Stimulated activated CD8-positive, alpha-beta memory T cell treated with anti-CD3 and anti-CD28 coated beads, Interleukin-7, amount 100 ng/mL, for 1 hour (primary cell): ENCODE measurements around the gene SNX9.
"Not testable (repeated sequence)": the region's sequence is repeated elsewhere in the genome, so short reads cannot be mapped to it uniquely, and the experiment has no call there.

Experiments used
- DNase-seq, 2 donors: peaks; one replicate each; pipeline ENCODE4 v3.0.0-alpha.2; 2020; ENCODE audit warnings: low read depth in 2 of 2

Gene SNX9

DNA sequence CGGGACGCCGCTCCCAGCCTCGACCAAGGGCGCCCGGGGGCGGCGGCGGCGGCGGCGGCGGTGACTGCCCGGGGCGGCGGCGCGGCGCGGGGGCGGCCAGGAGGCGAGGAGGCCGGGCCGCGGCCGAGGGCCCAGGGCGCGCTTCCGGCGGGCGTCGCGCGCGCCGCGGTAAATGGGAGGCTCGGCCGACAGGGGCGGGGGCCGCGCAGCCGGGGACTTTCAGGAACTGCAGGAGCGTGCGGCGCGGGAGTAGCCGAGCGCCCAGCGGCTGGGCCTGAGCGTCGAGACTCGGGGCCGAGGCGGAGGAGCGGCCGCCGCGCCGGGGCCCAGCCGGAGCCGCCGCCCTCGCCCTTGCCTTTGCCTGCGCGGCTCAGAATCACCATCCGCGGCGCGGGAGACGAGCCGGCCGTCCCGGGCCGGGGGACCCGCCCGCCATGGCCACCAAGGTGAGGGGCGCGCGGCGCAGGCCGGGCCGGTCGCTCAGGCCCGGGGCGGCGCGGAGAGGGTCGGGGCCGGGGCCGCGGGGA is at the start of gene SNX9:
TSS of gene SNX9 (plus strand) at position 246 of the 527 bp plus-strand sequence. CDS start at position 435, 189 bp downstream.
- peak; percentile 26 to 32 for DNase-seq

DNA sequence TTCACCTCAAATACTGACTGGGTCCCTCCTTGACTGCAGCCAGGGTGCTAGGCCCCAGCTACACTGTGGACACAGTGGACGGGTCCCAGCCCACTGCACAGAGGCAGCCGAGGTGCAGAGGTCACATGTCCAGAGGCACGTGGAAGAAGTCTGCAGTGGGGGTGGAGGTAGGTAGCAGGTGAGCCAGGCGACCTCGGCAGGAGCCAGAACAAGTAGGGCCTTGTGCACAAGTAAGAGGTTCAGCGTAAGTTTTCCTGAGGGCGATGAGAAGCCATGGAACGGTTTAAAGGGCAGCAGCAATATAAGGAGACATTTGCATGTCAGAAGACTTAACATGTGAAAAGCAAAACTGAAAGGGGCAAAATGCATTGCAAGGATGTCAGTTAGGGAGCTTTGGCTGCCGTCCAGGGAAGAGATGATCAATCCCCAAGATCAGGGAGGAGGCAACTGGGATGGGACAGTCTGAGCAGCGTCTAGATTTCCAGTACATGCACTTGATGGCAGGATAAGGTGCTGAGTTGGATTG is 49.7 kb upstream of the SNX9 start:
- DNase-seq = no peak

DNA sequence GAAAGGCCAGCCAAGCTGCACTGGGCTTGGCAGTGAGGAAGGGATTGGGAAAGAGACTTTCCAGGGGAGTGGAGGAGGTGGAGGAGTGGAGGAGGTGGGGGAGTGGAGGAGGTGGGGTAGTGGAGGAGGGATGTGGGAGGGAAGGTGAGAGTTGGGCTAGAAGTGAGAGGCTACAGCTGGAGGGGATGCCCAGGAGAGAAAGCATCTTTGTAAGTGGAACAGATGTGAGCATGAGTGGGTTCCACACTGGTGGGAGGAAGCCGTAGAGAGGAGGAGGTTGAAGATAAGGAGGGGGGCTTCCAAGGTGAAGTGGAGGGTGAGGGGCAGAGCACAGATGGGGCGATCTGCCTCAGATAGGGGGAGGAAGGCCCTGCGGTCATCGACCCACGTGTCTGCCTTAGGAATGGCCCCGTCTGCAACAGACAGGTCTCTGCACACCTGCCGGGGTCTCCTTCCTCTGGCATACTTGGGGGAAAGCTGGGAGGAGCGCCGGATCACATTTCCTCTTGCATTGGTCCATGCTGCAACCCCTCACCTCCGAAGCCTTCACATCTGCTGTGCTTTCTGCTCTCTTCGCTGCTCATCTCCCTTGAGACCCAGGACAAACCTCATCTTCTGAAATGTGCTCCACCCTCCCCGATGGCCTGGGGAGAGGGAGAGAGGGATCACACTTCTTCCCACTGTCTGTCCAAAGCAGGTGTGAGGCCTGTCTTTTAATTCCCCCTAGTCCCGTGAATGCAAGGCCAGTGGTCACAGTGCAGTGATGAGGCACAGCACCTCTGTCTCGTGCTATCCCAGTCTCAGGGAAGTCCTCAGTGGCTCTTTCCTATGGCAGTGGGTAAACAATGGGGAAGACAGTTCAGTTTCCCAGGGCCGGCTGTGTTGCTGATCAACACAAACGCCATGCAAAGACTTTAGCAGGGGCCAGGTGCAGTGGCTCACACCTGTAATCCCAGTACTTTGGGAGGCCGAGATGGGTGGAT is 48.6 kb upstream of the SNX9 start:
- DNase-seq = no peak

DNA sequence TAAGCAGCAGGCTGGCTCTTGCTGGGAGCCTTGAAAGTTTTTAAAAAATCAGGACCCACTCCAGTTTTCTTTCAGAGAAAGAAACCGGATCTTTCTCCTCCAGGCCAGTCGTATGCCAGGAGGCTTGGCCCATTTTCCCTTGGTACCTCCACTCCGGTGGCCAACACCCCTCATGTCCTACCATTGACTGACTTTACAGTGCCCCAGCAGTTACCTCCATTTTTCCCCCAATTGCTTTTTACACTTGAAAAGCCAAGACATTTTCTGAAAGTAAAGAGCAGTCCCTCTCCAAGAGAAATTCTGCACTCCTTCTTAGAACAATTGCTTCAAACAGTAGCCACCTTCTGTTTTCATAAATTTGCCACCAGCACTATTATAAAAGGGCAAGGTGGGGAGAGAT is 47.7 kb upstream of the SNX9 start:
- no peak for DNase-seq

- DNase-seq = no peak
Observed at GRCh38 chr6:157777344-157777743, 45.7 kb upstream of the SNX9 start.

DNA sequence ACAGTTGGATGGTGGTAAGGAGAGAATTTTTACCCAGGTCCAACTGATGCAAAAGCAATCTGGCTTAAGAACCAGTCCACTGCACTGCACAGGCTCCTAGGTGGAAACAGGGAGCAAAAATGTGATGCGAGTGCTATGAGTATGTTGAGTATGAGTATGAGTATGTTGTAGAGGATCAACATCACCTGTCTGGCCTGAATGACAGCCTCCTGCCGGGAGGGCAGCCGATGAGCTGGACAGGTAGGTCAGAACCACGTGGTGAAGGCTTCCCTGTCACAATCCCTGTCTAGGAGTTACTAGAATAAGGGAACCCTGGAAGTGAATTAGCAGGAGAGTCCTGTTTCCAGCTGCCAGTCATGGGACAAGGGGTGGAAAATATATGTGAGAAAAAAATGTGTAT is 44.3 kb upstream of the SNX9 start:
- no peak for DNase-seq

- DNase-seq = no peak
Observed at GRCh38 chr6:157779705-157780604, 43.1 kb upstream of the SNX9 start.

- no peak for DNase-seq
Observed at GRCh38 chr6:157785636-157786035, 37.4 kb upstream of the SNX9 start.

DNA sequence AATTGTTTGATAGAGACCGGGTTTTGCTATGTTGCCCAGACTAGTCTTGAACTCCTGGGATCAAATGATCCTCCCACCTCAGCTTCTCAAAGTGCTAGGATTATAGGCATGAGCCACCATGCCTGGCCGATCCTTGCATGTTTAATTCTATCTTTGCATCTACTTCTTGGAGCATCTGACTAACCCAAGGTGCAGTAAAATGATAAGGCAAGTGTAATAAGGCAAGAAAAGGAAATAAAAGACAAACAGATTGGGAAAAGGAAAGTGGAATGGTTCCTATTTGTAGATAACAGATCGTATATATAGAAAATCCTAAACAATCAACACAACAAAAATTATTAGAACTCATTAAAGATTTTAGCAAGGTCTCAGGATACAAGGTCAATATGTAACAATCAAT is 36.8 kb upstream of the SNX9 start:
- no peak for DNase-seq

- no peak for DNase-seq
Observed at GRCh38 chr6:157787080-157787479, 36.0 kb upstream of the SNX9 start.

DNA sequence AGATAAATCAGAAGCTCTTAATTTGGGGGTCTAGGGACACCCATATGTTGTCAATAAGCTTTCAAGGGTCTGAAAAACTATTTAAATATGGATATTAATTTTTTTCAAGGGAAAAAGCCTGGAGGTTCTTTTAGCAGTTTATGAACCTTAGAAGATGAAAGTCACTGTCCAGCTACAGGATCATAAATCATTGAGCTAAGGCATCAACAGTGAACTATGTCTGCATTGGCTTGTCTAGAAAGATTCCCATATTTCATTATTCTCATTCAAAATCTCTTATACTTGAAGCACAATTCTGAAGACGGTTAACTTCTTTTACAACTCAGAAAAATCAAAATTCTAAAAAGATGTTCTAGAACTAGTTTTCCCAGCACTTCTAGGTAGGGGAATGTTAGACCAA is 34.9 kb upstream of the SNX9 start:
- DNase-seq = no peak

GRCh38 chr6:157789297-157789696 is 33.7 kb upstream of the SNX9 start:
- DNase-seq = no peak

- DNase-seq = no peak
Observed at GRCh38 chr6:157789861-157790260, 33.2 kb upstream of the SNX9 start.

DNA sequence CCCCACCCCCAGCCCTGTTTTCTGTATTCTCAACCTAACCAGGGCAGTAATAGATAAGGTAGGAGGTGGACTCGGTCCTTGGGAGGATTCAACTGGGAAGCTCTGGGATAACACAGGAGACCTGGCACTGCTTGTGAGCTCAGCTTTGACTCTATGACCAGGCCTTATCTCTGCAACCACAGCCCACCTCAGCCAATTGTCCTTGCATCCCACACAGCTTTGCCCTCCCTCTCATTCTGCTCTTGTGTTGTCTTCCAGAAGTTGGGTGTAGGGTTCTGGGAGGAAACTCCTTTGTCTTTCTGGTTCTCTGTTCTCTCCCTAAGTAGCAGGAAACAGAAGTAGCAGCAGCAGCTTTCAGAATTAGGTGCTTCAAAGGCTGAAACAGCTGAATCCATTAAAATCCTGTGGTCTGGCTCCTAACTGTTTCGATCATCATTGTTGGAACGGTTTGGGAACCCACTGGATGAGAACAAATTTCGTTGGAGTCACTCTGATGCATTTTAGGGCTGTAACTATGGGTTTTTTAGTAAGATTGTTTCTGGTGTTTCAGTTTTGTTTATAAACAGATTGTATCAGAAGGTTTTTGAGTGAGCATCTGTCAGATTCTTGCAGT is 32.4 kb upstream of the SNX9 start:
- DNase-seq = no peak

DNA sequence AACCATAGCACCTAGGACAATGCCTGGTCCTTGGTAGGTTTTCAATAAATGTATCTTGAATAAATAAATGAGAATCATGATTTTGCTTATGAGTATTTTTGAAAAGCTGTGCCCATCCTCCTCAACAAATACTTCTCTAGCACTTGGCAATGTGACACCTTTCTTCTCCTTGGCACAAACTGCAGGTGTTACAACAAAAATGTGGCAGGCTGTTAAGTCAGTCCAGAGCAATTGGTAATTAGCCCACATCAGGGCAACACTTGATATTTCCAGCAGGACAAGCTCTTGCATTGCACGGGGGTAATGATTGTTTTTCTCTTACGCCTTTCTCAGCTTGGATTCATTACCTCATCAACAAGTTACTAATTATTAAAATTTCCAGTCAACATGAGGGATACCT is 31.6 kb upstream of the SNX9 start:
- no peak for DNase-seq

GRCh38 chr6:157792671-157793070 is 30.4 kb upstream of the SNX9 start:
- no peak for DNase-seq

DNA sequence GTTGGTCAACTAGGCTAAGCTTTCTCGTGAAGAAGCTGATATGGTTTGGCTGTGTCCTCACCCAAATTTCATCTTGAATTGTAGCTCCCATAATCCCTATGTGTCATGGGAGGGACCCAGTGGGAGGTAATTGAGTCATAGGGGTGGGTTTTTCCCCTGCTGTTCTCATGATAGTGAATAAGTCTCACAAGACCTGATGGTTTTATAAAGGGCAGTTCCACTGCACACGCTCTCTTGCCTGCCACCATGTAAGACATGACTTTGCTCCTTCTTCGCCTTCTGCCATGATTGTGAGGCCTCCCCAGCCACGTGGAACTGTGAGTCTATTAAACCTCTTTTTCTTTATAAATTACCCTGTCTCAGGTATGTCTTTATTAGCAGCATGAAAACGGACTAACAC is 29.0 kb upstream of the SNX9 start:
- DNase-seq = not testable (repeated sequence)

DNA sequence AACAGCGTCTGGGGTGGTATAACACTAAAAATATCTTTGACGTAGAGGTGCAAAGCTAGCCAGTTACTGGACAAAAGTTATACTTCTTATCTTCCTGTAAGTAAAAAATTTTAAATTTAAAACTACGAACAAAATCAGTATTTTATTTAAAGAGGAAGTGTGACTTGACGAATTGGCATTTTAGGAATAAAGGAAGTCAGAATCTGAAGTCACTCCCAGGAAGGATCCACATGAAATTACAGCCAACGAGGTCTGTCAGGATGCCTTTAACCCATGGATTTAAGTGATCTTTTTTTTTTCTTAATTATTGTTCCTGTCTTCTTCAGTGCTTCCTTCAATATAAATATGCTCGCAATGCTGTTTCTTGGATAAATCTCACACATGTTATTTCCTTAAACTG is 27.2 kb upstream of the SNX9 start:
- DNase-seq = no peak

- no peak for DNase-seq
Observed at GRCh38 chr6:157798851-157799250, 24.2 kb upstream of the SNX9 start.

GRCh38 chr6:157799561-157799960 is 23.5 kb upstream of the SNX9 start:
- DNase-seq = not testable (repeated sequence)

DNA sequence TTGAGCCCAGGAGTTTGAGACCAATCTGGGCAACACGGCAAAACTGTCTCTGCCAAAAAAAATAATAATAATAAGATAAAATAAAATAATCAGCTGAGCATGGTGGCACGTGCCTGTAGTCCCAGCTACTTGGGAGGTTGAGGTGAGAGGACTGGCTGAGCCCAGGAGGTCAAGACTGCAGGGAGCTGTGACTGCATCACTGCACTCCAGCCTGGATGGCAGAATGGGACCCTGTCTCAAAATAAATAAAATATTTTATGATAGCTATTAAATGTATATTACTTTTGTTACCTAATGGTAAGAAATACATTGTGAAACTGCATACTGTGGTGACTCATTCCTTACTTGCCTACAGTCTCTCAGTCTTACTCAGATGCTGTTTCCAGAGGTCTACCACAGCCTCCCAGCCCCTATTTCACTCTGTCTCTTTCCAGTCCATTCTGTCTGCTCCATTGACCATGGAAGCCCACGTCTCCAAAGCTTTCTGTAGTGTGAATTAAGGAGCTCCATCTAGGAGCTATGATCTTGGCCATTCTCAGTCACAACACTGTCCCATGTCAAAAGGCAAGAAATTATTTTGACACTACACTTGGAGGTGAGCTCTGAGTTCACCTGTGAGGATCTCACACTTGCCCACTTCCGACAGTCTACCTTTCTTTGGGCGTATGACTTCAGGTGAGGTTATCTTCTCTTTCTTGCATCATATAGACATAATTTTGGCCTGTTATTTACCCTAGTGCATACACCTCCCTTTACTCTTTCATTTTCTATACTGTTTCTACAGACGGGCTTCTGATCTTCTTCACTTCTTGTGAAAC is 22.4 kb upstream of the SNX9 start:
- DNase-seq = no peak
